IMR-90 (cell line): ENCODE measurements around the gene CUX1. TPM values are rescaled to one million over a fixed set of nuclear protein-coding genes. Genes with fewer than 3 reads are reported as not detected.

Experiments
- ATAC-seq: fragments of 200-7000 bp; cut with Tn5 transposase; 2 replicates; pipeline ENCODE4 v1.9.1; 2020; ENCODE audit warnings: low read depth, mild to moderate bottlenecking, moderate library complexity
- BruUV-seq: library from RNA; stranded (reverse); fragments of 400-500 nt; replicated peaks from 2 replicates; lab custom pipeline; 2021; lab: Mats Ljungman, UMichigan
- CTCF ChIA-PET: fragments of 300-600 bp; formaldehyde crosslinking; extraction: SDS; loops from one replicate; lab custom pipeline; 2021; ENCODE audit warnings: antibody characterized with exemption; lab: Yijun Ruan, JAX
- POLR2A ChIA-PET: fragments of 300-600 bp; sonication (Branson Sonifier 250); formaldehyde crosslinking; loops from one replicate; lab custom pipeline; 2022; ENCODE audit warnings: antibody characterized with exemption; ENCODE audit not compliant: unreplicated experiment; lab: Charles Lee
- DNase-seq: peaks from one replicate; pipeline ENCODE4 v3.0.0; 2013
- H2AFZ ChIP-seq: replicated peaks from 2 replicates; pipeline ENCODE3; 2013; ENCODE audit warnings: low read length, mild to moderate bottlenecking; ENCODE audit not compliant: poor library complexity
- H2AK5ac ChIP-seq: 2 replicates; pipeline ENCODE4 v1.6.1; 2013; ENCODE audit warnings: low read depth, low read length, inconsistent platforms
- H2AK9ac ChIP-seq: replicated peaks from 2 replicates; pipeline ENCODE3; 2013; ENCODE audit warnings: mild to moderate bottlenecking, low read depth, low read length, moderate library complexity; ENCODE audit not compliant: poor library complexity
- H2BK120ac ChIP-seq: 2 replicates; pipeline ENCODE4 v1.6.1; 2013; ENCODE audit warnings: low read depth, low read length, inconsistent platforms
- H2BK15ac ChIP-seq: 3 replicates; pipeline ENCODE4 v1.6.1; 2013; ENCODE audit warnings: low read depth, low read length, inconsistent platforms
- H2BK20ac ChIP-seq: 2 replicates; pipeline ENCODE4 v1.6.1; 2013; ENCODE audit warnings: low read depth, mild to moderate bottlenecking, inconsistent platforms, low read length, moderate library complexity
- H2BK5ac ChIP-seq: 2 replicates; pipeline ENCODE4 v1.6.1; 2013; ENCODE audit warnings: mild to moderate bottlenecking, low read depth, low read length, inconsistent platforms; ENCODE audit not compliant: poor library complexity, severe bottlenecking
- H3K14ac ChIP-seq: replicated peaks from 2 replicates; pipeline ENCODE4 v1.6.1; 2013; ENCODE audit warnings: low read depth, low read length, inconsistent platforms
- H3K18ac ChIP-seq: 2 replicates; pipeline ENCODE4 v1.6.1; 2013; ENCODE audit warnings: low read depth, low read length, control low read depth
- H3K23ac ChIP-seq: 2 replicates; pipeline ENCODE4 v1.6.1; 2013; ENCODE audit warnings: low read depth, low read length, inconsistent platforms
- H3K27ac ChIP-seq: 2 replicates; pipeline ENCODE4 v1.5.1; 2013; ENCODE audit warnings: mild to moderate bottlenecking, control low read depth, low read length; ENCODE audit not compliant: insufficient read depth
- H3K27me3 ChIP-seq: 2 replicates; pipeline ENCODE4 v1.6.1; 2013; ENCODE audit warnings: low read length; ENCODE audit not compliant: control insufficient read depth, insufficient read depth
- H3K36me3 ChIP-seq: 2 replicates; pipeline ENCODE4 v1.6.1; 2013; ENCODE audit warnings: low read length, mixed read lengths; ENCODE audit not compliant: control insufficient read depth, insufficient read depth
- H3K4ac ChIP-seq: 2 replicates; pipeline ENCODE4 v1.6.1; 2013; ENCODE audit warnings: low read depth, low read length, inconsistent platforms
- H3K4me1 ChIP-seq: 2 replicates; pipeline ENCODE4 v1.6.1; 2013; ENCODE audit warnings: low read length, mixed read lengths; ENCODE audit not compliant: control insufficient read depth, insufficient read depth
- H3K4me2 ChIP-seq: 2 replicates; pipeline ENCODE4 v1.6.1; 2013; ENCODE audit warnings: low read depth, mild to moderate bottlenecking, control low read depth, low read length, moderate library complexity
- H3K4me3 ChIP-seq: 2 replicates; pipeline ENCODE4 v1.5.1; 2013; ENCODE audit warnings: low read depth, mild to moderate bottlenecking, control low read depth, low read length, moderate library complexity; ENCODE audit not compliant: insufficient read depth
- H3K56ac ChIP-seq: 2 replicates; pipeline ENCODE4 v1.6.1; 2013; ENCODE audit warnings: low read length, inconsistent platforms; ENCODE audit not compliant: insufficient read depth; ENCODE audit errors: extremely low read depth
- H3K79me1 ChIP-seq, 2 experiments: 2 replicates each; pipeline ENCODE4 v1.6.1; 2013; ENCODE audit warnings: low read length in 2 of 2, inconsistent platforms in 1 of 2, low read depth in 1 of 2
- H3K9ac ChIP-seq: 2 replicates; pipeline ENCODE4 v1.6.1; 2013; ENCODE audit warnings: low read depth, low read length, control low read depth
- H3K9me1 ChIP-seq: 2 replicates; pipeline ENCODE4 v1.6.1; 2013; ENCODE audit warnings: low read length, inconsistent platforms; ENCODE audit not compliant: insufficient read depth
- H3K9me3 ChIP-seq: 2 replicates; pipeline ENCODE4 v1.6.1; 2013; ENCODE audit warnings: low read length; ENCODE audit not compliant: control insufficient read depth, insufficient read depth
- H4K20me1 ChIP-seq: 2 replicates; pipeline ENCODE4 v1.6.1; 2013; ENCODE audit warnings: low read length, inconsistent platforms; ENCODE audit not compliant: insufficient read depth
- H4K5ac ChIP-seq: 2 replicates; pipeline ENCODE4 v1.6.1; 2013; ENCODE audit warnings: mild to moderate bottlenecking, low read depth, low read length, control low read depth
- H4K8ac ChIP-seq, 2 experiments: 2 replicates each; pipeline ENCODE4 v1.6.1; 2013; ENCODE audit warnings: low read depth in 2 of 2, low read length in 2 of 2, control low read depth in 1 of 2, inconsistent platforms in 1 of 2
- H4K91ac ChIP-seq: 2 replicates; pipeline ENCODE4 v1.6.1; 2013; ENCODE audit warnings: low read depth, low read length, inconsistent platforms; ENCODE audit not compliant: insufficient read depth
- SMC3 ChIP-seq: fragments of 150-350 bp; IDR thresholded peaks from 2 replicates; pipeline ENCODE4 v1.6.1; 2016; ENCODE audit warnings: low read depth, mild to moderate bottlenecking, antibody characterized with exemption, low read length, moderate library complexity
- WGBS, 2 experiments: methylation state at CpG; one replicate each; pipeline versions ENCODE4 v1.1.5 to v1.1.7; 2013; ENCODE audit warnings: missing lambda C conversion rate in 2 of 2; ENCODE audit not compliant: insufficient read length in 1 of 2; ENCODE audit errors: extremely low coverage in 2 of 2; 5-methylcytosine and 5-hydroxymethylcytosine counted together
- dilution Hi-C: fragments of 300-500 bp; cut with HindIII; formaldehyde crosslinking; loops from one replicate; pipeline ENCODE4 v1.14.3; 2018; ENCODE audit warnings: low sequenced_read_pairs; ENCODE audit not compliant: unreplicated experiment
- in situ Hi-C: fragments of 300-500 bp; cut with MboI; formaldehyde crosslinking; loops from 3 replicates; pipeline ENCODE4 v1.14.3; 2019; ENCODE audit warnings: low sequenced_read_pairs, inconsistent platforms, mixed read lengths
- intact Hi-C: fragments of 100-400 bp; cut with micrococcal nuclease; formaldehyde crosslinking; loops from 2 replicates; pipeline ENCODE4 v1.10.0; 2022
- polyA plus RNA-seq, 3 experiments: library from polyadenylated mRNA; depleted of rRNA; stranded (reverse); fragments of >200 nt; gene quantifications; 2 replicates each; pipeline ENCODE4 v1.2.3, GENCODE V29; 2012; ENCODE audit warnings: low replicate concordance in 1 of 3
- total RNA-seq: library from RNA; depleted of rRNA; stranded (reverse); fragments of >200 nt; gene quantifications from 2 replicates; pipeline ENCODE4 v1.2.3, GENCODE V29; 2012

The CUX1 gene
- total and polyA plus RNA-seq, 2 of the 4 experiments (the other 2 are of a cell fraction), result 19.7 to 46.4 TPM

- Histone ChIP-seq H2BK20ac (no peak overlapping the region), H2BK15ac (no peak overlapping the region), H3K27me3 (no peaks in the 10 kb centered on the region), H3K9me3 (no peaks in the 10 kb centered on the region), H3K79me1 (peaks cover 24 to 63% of the 10 kb centered on the region in 2 experiments), H4K5ac (no peak overlapping the region), H2AK9ac (no peak overlapping the region), H3K23ac (no peak overlapping the region), H3K9ac (no peak overlapping the region), H3K9me1 (peaks cover 9% of the 10 kb centered on the region; the same call in 1 of the 2 replicates), H3K27ac (no peak overlapping the region), H3K56ac (no peak overlapping the region), H3K4me3 (no peak overlapping the region), H2BK5ac (no peak overlapping the region), H3K36me3 (no peaks in the 10 kb centered on the region), H2AK5ac (no peak overlapping the region), H3K4me2 (no peak overlapping the region), H3K14ac (no peak overlapping the region), H4K91ac (no peak overlapping the region), H2BK120ac (no peak overlapping the region), H3K4ac (no peak overlapping the region), H3K4me1 (no peaks in the 10 kb centered on the region; the same call in 1 of the 2 replicates), H4K20me1 (peaks cover 55% of the 10 kb centered on the region), H2AFZ (no peak overlapping the region), H3K18ac (no peak overlapping the region), H4K8ac (no peak overlapping the region)
- in situ Hi-C loops (no loop called here), intact Hi-C loops (no loop called here), dilution Hi-C loops (no loop called here)
- CTCF ChIA-PET, result no interaction called here
- POLR2A ChIA-PET, result no interaction called here
- BruUV-seq, result no TSS peak
- ATAC-seq, result no peak
- TF ChIP-seq SMC3, result no peak
- 82% methylated on average over 5 of the region's 17 CpGs; no CpG with 5 or more reads in 1 of the 2 experiments for WGBS, 2 experiments
- no peak for DNase-seq
Measured at GRCh38 chr7:101838837-101839483, 21.5 kb downstream of the CUX1 start.
